Right lobe of liver (tissue), 4 donors: Measurements from ENCODE around the gene KLHL7.

ENCODE experiments used
- CTCF ChIP-seq, 4 donors: fragments of 200-600 bp in 3 of 4; fragments of 450-650 bp in 1 of 4; IDR thresholded peaks; one replicate each; pipeline versions ENCODE4 v1.5.1 to v1.8.0; 2016 to 2022; ENCODE audit warnings: antibody characterized with exemption in 4 of 4, mild to moderate bottlenecking in 2 of 4
- POLR2A ChIP-seq: fragments of 450-650 bp; IDR thresholded peaks from one replicate; pipeline ENCODE4 v1.6.1; 2017; ENCODE audit warnings: antibody characterized with exemption, mild to moderate bottlenecking
- donor health status: DM: no; HTN: no; CAD: no.
- donor health status: DM: no; HTN: no; CAD: no.
- donor health status: DM: no; HTN: yes; CAD: no.

GRCh38 chr7:23108995-23109394 lies 3.4 kb downstream of the KLHL7 start:
- TF ChIP-seq CTCF (IDR thresholded peaks at IDR 0.05) (no peak), POLR2A (no peak)
